ENCODE results near the gene KAZALD1.

GRCh38 chr10:101106351-101106750 is 44.6 kb downstream of the KAZALD1 start:
- TF ChIP-seq CEBPB (IDR thresholded peaks at IDR 0.05) (no peak), CTCF (IDR thresholded peaks at IDR 0.05) (no peak), KDM1A (IDR thresholded peaks at IDR 0.05; ENCODE audit: low read depth) (no peak), RAD21 (conservative IDR thresholded peaks at IDR 0.05 in 1 of 2, IDR thresholded peaks at IDR 0.05 in 1 of 2) (no peak), REST (IDR thresholded peaks at IDR 0.05) (no peak), RFX5 (IDR thresholded peaks at IDR 0.05) (no peak), USF2 (IDR thresholded peaks at IDR 0.05) (no peak), POLR2A (IDR thresholded peaks at IDR 0.05; ENCODE audit: low read length) (no peak), NPAS2 (CRISPR knock-in tag; IDR thresholded peaks at IDR 0.05; ENCODE audit: borderline replicate concordance) (no peak), EP300 (IDR thresholded peaks at IDR 0.05) (no peak)
